K562 (cell line): ENCODE measurements around the gene TCTN3. TPM values are rescaled to one million over a fixed set of nuclear protein-coding genes. Genes with fewer than 3 reads are reported as not detected.

ENCODE experiments used
- ARNT ChIP-seq, 2 experiments: fragments of 450-650 bp; IDR thresholded peaks; 2 replicates each; pipeline ENCODE4 v1.6.1; 2016; ENCODE audit warnings: mild to moderate bottlenecking in 1 of 2
- ATF1 ChIP-seq, 2 experiments: fragments of 450-650 bp in 1 of 2; IDR thresholded peaks; 2 replicates each; pipeline ENCODE4 v1.6.1; 2016; ENCODE audit warnings: missing compliant biosample characterization in 1 of 2, missing genetic modification characterization in 1 of 2
- BRD9 ChIP-seq: fragments of 450-650 bp; IDR thresholded peaks from 2 replicates; pipeline ENCODE4 v1.6.1; 2018; ENCODE audit warnings: low read depth; ENCODE audit not compliant: partially characterized antibody
- BRF1 ChIP-seq: IDR thresholded peaks from 3 replicates; pipeline ENCODE4 v1.6.1; 2011; ENCODE audit warnings: borderline replicate concordance, mild to moderate bottlenecking; ENCODE audit not compliant: insufficient read length; ENCODE audit errors: extremely low read depth
- CEBPG ChIP-seq, 3 experiments: fragments of 200-800 bp in 1 of 3; sonication (Bioruptor generic) in 1 of 3; sonication (generic) in 1 of 3; formaldehyde crosslinking in 1 of 3; IDR thresholded peaks in 2 of 3; conservative IDR thresholded peaks in 1 of 3; 2 replicates each; pipeline versions ENCODE4 v1.6.1 to v1.8.0; 2016 to 2022; ENCODE audit warnings: missing compliant biosample characterization in 2 of 3, missing genetic modification characterization in 2 of 3, mild to moderate bottlenecking in 1 of 3, missing genetic modification reagents in 1 of 3
- FUS ChIP-seq: fragments of 200-400 bp; formaldehyde crosslinking; optimal IDR thresholded peaks from 2 replicates; pipeline ENCODE3; 2017; ENCODE audit warnings: low read depth, low read length
- GATAD2B ChIP-seq: fragments of 450-650 bp; IDR thresholded peaks from 2 replicates; pipeline ENCODE4 v1.6.1; 2017; ENCODE audit warnings: mild to moderate bottlenecking, borderline replicate concordance
- HMG20B ChIP-seq: fragments of 250-450 bp; sonication (Bioruptor Pico); IDR thresholded peaks from 2 replicates; pipeline ENCODE4 v1.5.0; 2021; ENCODE audit warnings: mild to moderate bottlenecking
- MEF2D ChIP-seq: conservative IDR thresholded peaks from 2 replicates; pipeline ENCODE4 v1.6.1; 2016; ENCODE audit warnings: low read depth, missing genetic modification characterization, missing compliant biosample characterization
- NR2C2 ChIP-seq, 2 experiments: fragments of 200-800 bp in 1 of 2; sonication (Bioruptor generic) in 1 of 2; sonication (generic) in 1 of 2; formaldehyde crosslinking in 1 of 2; IDR thresholded peaks; 2 replicates each; pipeline versions ENCODE4 v1.6.1 to v1.8.0; 2016 to 2022; ENCODE audit warnings: mild to moderate bottlenecking in 1 of 2, missing compliant biosample characterization in 1 of 2, missing genetic modification characterization in 1 of 2, missing genetic modification reagents in 1 of 2
- POLR2AphosphoS2 ChIP-seq: IDR thresholded peaks from 2 replicates; pipeline ENCODE4 v1.6.1; 2012; ENCODE audit warnings: low read length, improper control_type of control experiment
- RBBP5 ChIP-seq: fragments of 200-600 bp; sonication (generic); IDR thresholded peaks from 2 replicates; pipeline ENCODE4 v1.6.1; 2012; ENCODE audit warnings: borderline replicate concordance, mild to moderate bottlenecking, low read length, control low read depth, inconsistent platforms; ENCODE audit not compliant: insufficient read depth, poor library complexity, severe bottlenecking
- SMARCB1 ChIP-seq: IDR thresholded peaks from 2 replicates; pipeline ENCODE4 v1.6.1; 2011; ENCODE audit warnings: improper control_type of control experiment, low read depth; ENCODE audit not compliant: insufficient read length
- SRSF1 ChIP-seq: fragments of 200-400 bp; formaldehyde crosslinking; IDR thresholded peaks from 2 replicates; pipeline ENCODE4 v1.6.1; 2017; ENCODE audit warnings: mild to moderate bottlenecking, low read depth, low read length, moderate library complexity
- TCFL5 ChIP-seq: fragments of 250-450 bp; sonication (Bioruptor Pico); conservative IDR thresholded peaks from 2 replicates; pipeline ENCODE4 v1.6.1; 2021; ENCODE audit warnings: mild to moderate bottlenecking, moderate library complexity, matching md5 sums
- TRIM25 ChIP-seq: fragments of 450-650 bp; IDR thresholded peaks from 2 replicates; pipeline ENCODE4 v1.7.0; 2016; ENCODE audit warnings: borderline replicate concordance
- ZBTB17 ChIP-seq: fragments of 450-650 bp; formaldehyde crosslinking; IDR thresholded peaks from 2 replicates; pipeline ENCODE4 v1.4.0; 2020; ENCODE audit warnings: mild to moderate bottlenecking
- ZBTB26 ChIP-seq: fragments of 450-650 bp; formaldehyde crosslinking; IDR thresholded peaks from 2 replicates; pipeline ENCODE4 v1.4.0; 2022; ENCODE audit warnings: missing genetic modification characterization
- ZC3H11A ChIP-seq: IDR thresholded peaks from 2 replicates; pipeline ENCODE4 v1.6.1; 2012; ENCODE audit warnings: low read depth, low read length, improper control_type of control experiment
- ZFP30 ChIP-seq: fragments of 250-450 bp; sonication (Bioruptor Pico); IDR thresholded peaks from 2 replicates; pipeline ENCODE4 v1.8.0; 2022; ENCODE audit warnings: moderate library complexity, mild to moderate bottlenecking, inconsistent platforms, borderline replicate concordance
- ZKSCAN3 ChIP-seq: fragments of 250-450 bp; sonication (Bioruptor Pico); IDR thresholded peaks from 2 replicates; pipeline ENCODE4 v1.4.0; 2020
- ZNF3 ChIP-seq: fragments of 250-450 bp; sonication (Bioruptor Pico); IDR thresholded peaks from 2 replicates; pipeline ENCODE4 v1.5.0; 2021; ENCODE audit warnings: mild to moderate bottlenecking, moderate library complexity
- ZNF561 ChIP-seq: fragments of 450-650 bp; formaldehyde crosslinking; conservative IDR thresholded peaks from 2 replicates; pipeline ENCODE4 v1.4.0; 2020; ENCODE audit warnings: mild to moderate bottlenecking, moderate library complexity
- ZNF583 ChIP-seq: fragments of 250-450 bp; sonication (Bioruptor Pico); IDR thresholded peaks from 2 replicates; pipeline ENCODE4 v1.4.0; 2020
- ZNF668 ChIP-seq: fragments of 250-450 bp; sonication (Bioruptor Pico); IDR thresholded peaks from 2 replicates; pipeline ENCODE4 v1.8.0; 2022; ENCODE audit warnings: mild to moderate bottlenecking, inconsistent platforms
- polyA plus RNA-seq, 8 experiments: library from polyadenylated mRNA; depleted of rRNA in 4 of 8; stranded (reverse) in 5 of 8; unstranded in 3 of 8; fragments of >200 nt; fragmentation: Nextera tagmentation in 2 of 8; fragmentation: Illumina TruSeq in 1 of 8; extraction: Ambion mirVana in 2 of 8; extraction: Trizol in 1 of 8; gene quantifications; 2 replicates each; pipeline versions ENCODE4 v1.2.1 to v1.2.3, GENCODE V29; 2011 to 2014; ENCODE audit warnings: inconsistent platforms in 1 of 8, missing spikeins in 1 of 8
- total RNA-seq, 7 experiments: library from RNA; depleted of rRNA in 6 of 7; stranded (reverse); fragments of >200 nt in 6 of 7; fragmentation: Illumina TruSeq in 2 of 7; extraction: Trizol in 2 of 7; gene quantifications; 2 replicates each; pipeline versions ENCODE4 v1.2.1 to v1.2.3, GENCODE V29; 2011 to 2021; ENCODE audit warnings: low replicate concordance in 1 of 7

The TCTN3 gene
- total and polyA plus RNA-seq, 9 of the 15 experiments (the other 6 are each of a cell fraction or from before 2014, with no cell fraction given): 10.4 to 25.8 (median 16.3) TPM

- TF ChIP-seq ZC3H11A: 0 out of 2 replicates have a peak, but pooled peaks have one; percentile 46
- TF ChIP-seq SMARCB1: no peak
- no peak for TF ChIP-seq TRIM25
- TF ChIP-seq RBBP5: peak; percentile 82
- TF ChIP-seq BRD9: no peak
- no peak for TF ChIP-seq ZNF3
- TF ChIP-seq HMG20B (CRISPR knock-in tag): no peak
- no peak for TF ChIP-seq ZBTB17 (CRISPR knock-in tag)
- TF ChIP-seq ZBTB26 (CRISPR knock-in tag): no peak
- no peak for TF ChIP-seq NR2C2 (CRISPR knock-in tag; IDR thresholded peaks at IDR 0.05)
- no peak for TF ChIP-seq NR2C2 (tag; IDR thresholded peaks at IDR 0.05)
- no peak for TF ChIP-seq CEBPG (CRISPR knock-in tag; IDR thresholded peaks at IDR 0.05)
- no peak for TF ChIP-seq CEBPG (tag; conservative IDR thresholded peaks at IDR 0.05 in 1 of 2, IDR thresholded peaks at IDR 0.05 in 1 of 2)
- TF ChIP-seq ATF1 (CRISPR knock-in tag; IDR thresholded peaks at IDR 0.05): peak; percentile 80
- peak; percentile 97 for TF ChIP-seq ATF1 (tag; IDR thresholded peaks at IDR 0.05)
- no peak for TF ChIP-seq FUS
- TF ChIP-seq BRF1: no peak
- TF ChIP-seq ZNF561 (CRISPR knock-in tag): no peak
- no peak for TF ChIP-seq ARNT (IDR thresholded peaks at IDR 0.05)
- no peak for TF ChIP-seq SRSF1
- no peak for TF ChIP-seq ZNF668 (CRISPR knock-in tag)
- TF ChIP-seq POLR2AphosphoS2: no peak
- no peak for TF ChIP-seq ZKSCAN3 (CRISPR knock-in tag)
- no peak for TF ChIP-seq GATAD2B
- no peak for TF ChIP-seq MEF2D (tag)
- TF ChIP-seq ZFP30: no peak
- no peak for TF ChIP-seq TCFL5 (CRISPR knock-in tag)
- TF ChIP-seq ZNF583 (CRISPR knock-in tag): no peak
Measured at GRCh38 chr10:95693668-95694534, at the start of gene TCTN3 (continued).
